Activated CD4-positive, alpha-beta T cell treated with anti-CD3 and anti-CD28 coated beads, Interleukin-2, amount 10 ng/mL, durations not matched to agents 7 days and 5 days (primary cell): ENCODE results near the gene PLPP4. TPM values are rescaled to one million over a fixed set of nuclear protein-coding genes. Genes with fewer than 3 reads are reported as not detected.
A peak's percentile ranks its signal among the peaks of the same experiment; 100 is the strongest.
"Not testable (repeated sequence)": the region's sequence is repeated elsewhere in the genome, so short reads cannot be mapped to it uniquely, and the experiment has no call there.

ENCODE experiments used
- CTCF ChIA-PET: fragments of 350-600 bp; sonication (Branson Sonifier 250); formaldehyde crosslinking; loops from one replicate; lab custom pipeline; 2021; ENCODE audit warnings: antibody characterized with exemption; lab: Charles Lee
- POLR2A ChIA-PET: fragments of 350-600 bp; sonication (Branson Sonifier 250); formaldehyde crosslinking; loops from one replicate; lab custom pipeline; 2021; ENCODE audit warnings: antibody characterized with exemption; lab: Charles Lee
- DNase-seq: peaks from one replicate; pipeline ENCODE4 v3.0.0-alpha.2; 2020
- H3K27ac Mint-ChIP-seq: one replicate; pipeline ENCODE4 v1.8.0; 2021; ENCODE audit warnings: mild to moderate bottlenecking, moderate library complexity, mixed read lengths
- H3K27me3 Mint-ChIP-seq: one replicate; pipeline ENCODE4 v1.8.0; 2021; ENCODE audit warnings: mixed read lengths
- H3K36me3 Mint-ChIP-seq: one replicate; pipeline ENCODE4 v1.8.0; 2021; ENCODE audit warnings: low read depth, mixed read lengths
- H3K4me1 Mint-ChIP-seq: one replicate; pipeline ENCODE4 v1.8.0; 2021; ENCODE audit warnings: mixed read lengths
- H3K4me3 Mint-ChIP-seq: one replicate; pipeline ENCODE4 v1.8.0; 2021; ENCODE audit warnings: mild to moderate bottlenecking, moderate library complexity, mixed read lengths
- H3K9me3 Mint-ChIP-seq: one replicate; pipeline ENCODE4 v1.8.0; 2021; ENCODE audit warnings: mixed read lengths
- total RNA-seq, 2 experiments: library from RNA; stranded (reverse); gene quantifications; one replicate each; pipeline ENCODE4 v1.2.3, GENCODE V29; 2021

The PLPP4 gene
- total RNA-seq, 2 experiments from 2014 or later = not detected

GRCh38 chr10:120503689-120504088 lies 46.7 kb downstream of the PLPP4 start:
- H3K27ac Mint-ChIP-seq = no peak overlapping the region
- CTCF ChIA-PET = no interaction called here
- H3K27me3 Mint-ChIP-seq = no peaks in the 10 kb centered on the region
- no peaks in the 10 kb centered on the region for H3K36me3 Mint-ChIP-seq
- H3K4me3 Mint-ChIP-seq = no peak overlapping the region
- H3K4me1 Mint-ChIP-seq = peaks cover 7% of the 10 kb centered on the region
- no peaks in the 10 kb centered on the region for H3K9me3 Mint-ChIP-seq
- POLR2A ChIA-PET = no interaction called here
- no peak for DNase-seq

DNA sequence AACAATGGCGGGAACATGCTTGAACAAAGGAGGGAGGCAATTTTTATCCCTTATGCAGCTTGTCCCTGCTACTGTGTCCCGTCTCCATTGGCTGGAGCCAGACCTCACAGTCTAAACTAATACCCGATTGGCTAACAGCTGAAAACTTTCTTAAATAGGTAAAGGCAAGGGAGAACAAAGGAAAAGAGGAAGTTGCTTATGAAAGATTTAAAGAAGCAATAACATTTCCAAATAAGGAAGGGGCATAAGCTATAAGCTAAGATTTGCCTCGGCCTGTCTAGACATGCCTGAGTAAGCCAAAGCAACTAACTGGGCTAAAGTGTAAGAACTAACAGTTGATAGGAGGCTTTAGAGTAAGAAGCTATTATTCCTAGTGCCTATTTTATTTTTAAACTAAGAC lies 47.2 kb downstream of the PLPP4 start:
- CTCF ChIA-PET, H3K9me3 Mint-ChIP-seq: not testable (repeated sequence)

GRCh38 chr10:120505056-120505455 lies 48.0 kb downstream of the PLPP4 start:
- H3K4me1 Mint-ChIP-seq = peaks cover 7% of the 10 kb centered on the region
- H3K27ac Mint-ChIP-seq = no peak overlapping the region
- no peaks in the 10 kb centered on the region for H3K27me3 Mint-ChIP-seq
- DNase-seq = no peak
- no peaks in the 10 kb centered on the region for H3K36me3 Mint-ChIP-seq
- H3K4me3 Mint-ChIP-seq = no peak overlapping the region
- H3K9me3 Mint-ChIP-seq = no peaks in the 10 kb centered on the region
- CTCF ChIA-PET = no interaction called here
- POLR2A ChIA-PET = no interaction called here

More for the DNA sequence above, 47.2 kb downstream of the PLPP4 start:
- POLR2A ChIA-PET, H3K4me1 Mint-ChIP-seq, DNase-seq, H3K27me3 Mint-ChIP-seq, H3K27ac Mint-ChIP-seq, H3K4me3 Mint-ChIP-seq, H3K36me3 Mint-ChIP-seq: not testable (repeated sequence)

DNA sequence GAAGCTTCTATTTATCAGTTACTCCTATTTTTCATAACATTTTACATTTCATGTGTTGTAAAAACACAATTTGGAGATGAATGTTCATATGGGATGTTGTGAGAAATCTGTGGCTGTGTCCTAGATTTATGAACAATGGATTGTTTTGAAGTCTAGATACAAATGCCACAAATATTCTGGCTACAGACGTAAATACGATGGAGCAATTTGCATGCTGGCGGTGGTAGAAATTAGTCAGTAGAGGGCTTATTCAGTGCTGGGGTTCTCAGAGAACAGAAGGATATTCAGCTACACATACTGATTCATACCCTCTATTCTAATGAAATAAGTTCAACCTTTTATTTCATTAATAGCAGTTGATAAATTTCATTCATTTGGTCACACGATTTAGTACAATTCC lies 48.8 kb downstream of the PLPP4 start:
- no peaks in the 10 kb centered on the region for H3K27me3 Mint-ChIP-seq
- H3K9me3 Mint-ChIP-seq = no peaks in the 10 kb centered on the region
- no peak overlapping the region for H3K4me3 Mint-ChIP-seq
- no peaks in the 10 kb centered on the region for H3K36me3 Mint-ChIP-seq
- DNase-seq = no peak
- peaks cover 7% of the 10 kb centered on the region for H3K4me1 Mint-ChIP-seq
- ChIA-PET POLR2A (no interaction called here), CTCF (no interaction called here)
- H3K27ac Mint-ChIP-seq = no peak overlapping the region

GRCh38 chr10:120506674-120507073 lies 49.6 kb downstream of the PLPP4 start:
- no peak for DNase-seq
- ChIA-PET POLR2A (no interaction called here), CTCF (no interaction called here)
- peaks cover 7% of the 10 kb centered on the region for H3K4me1 Mint-ChIP-seq
- no peak overlapping the region for H3K4me3 Mint-ChIP-seq
- H3K36me3 Mint-ChIP-seq = no peaks in the 10 kb centered on the region
- H3K27ac Mint-ChIP-seq = no peak overlapping the region
- H3K9me3 Mint-ChIP-seq = no peaks in the 10 kb centered on the region
- no peaks in the 10 kb centered on the region for H3K27me3 Mint-ChIP-seq

DNA sequence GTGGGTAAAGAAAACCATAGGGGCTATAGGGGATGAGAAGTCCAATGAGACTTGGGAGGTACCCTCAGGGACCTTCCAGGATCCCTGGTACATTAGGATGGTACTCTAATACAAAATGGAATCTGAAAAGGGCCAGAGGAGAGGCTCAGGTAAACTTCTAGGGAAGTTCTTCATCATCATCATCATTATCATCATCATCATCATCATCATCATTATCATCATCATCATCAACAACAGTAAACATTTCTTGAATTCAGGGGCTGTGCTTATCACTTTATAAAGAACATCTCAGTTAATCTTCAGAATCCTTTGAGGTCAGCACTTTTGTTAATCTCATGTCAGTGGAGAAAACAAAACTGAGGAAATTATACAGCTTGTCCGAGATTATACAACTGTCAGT lies 50.1 kb downstream of the PLPP4 start:
- DNase-seq = no peak
- Mint-ChIP-seq H3K9me3 (no peaks in the 10 kb centered on the region), H3K4me1 (peaks cover 7% of the 10 kb centered on the region), H3K27ac (no peak overlapping the region), H3K4me3 (no peak overlapping the region), H3K36me3 (no peaks in the 10 kb centered on the region), H3K27me3 (no peaks in the 10 kb centered on the region)
- POLR2A ChIA-PET = no interaction called here
- CTCF ChIA-PET = no interaction called here

GRCh38 chr10:120507651-120508050 lies 50.6 kb downstream of the PLPP4 start:
- POLR2A ChIA-PET = no interaction called here
- H3K36me3 Mint-ChIP-seq = no peaks in the 10 kb centered on the region
- H3K27ac Mint-ChIP-seq = no peak overlapping the region
- CTCF ChIA-PET = interaction anchor here (0.5 kb wide), 1 partner anchor 431 kb away, joined by 3 read pairs; no protein-coding TSS in a partner anchor
- H3K4me1 Mint-ChIP-seq = peaks cover 7% of the 10 kb centered on the region
- H3K9me3 Mint-ChIP-seq = no peaks in the 10 kb centered on the region
- H3K4me3 Mint-ChIP-seq = no peak overlapping the region
- H3K27me3 Mint-ChIP-seq = no peaks in the 10 kb centered on the region
- DNase-seq = no peak

- H3K27ac Mint-ChIP-seq = no peak overlapping the region
- DNase-seq = peak; percentile 7
- no peak overlapping the region for H3K4me3 Mint-ChIP-seq
- peaks cover 7% of the 10 kb centered on the region for H3K4me1 Mint-ChIP-seq
- ChIA-PET POLR2A (no interaction called here), CTCF (no interaction called here)
- H3K9me3 Mint-ChIP-seq = no peaks in the 10 kb centered on the region
- H3K27me3 Mint-ChIP-seq = no peaks in the 10 kb centered on the region
- H3K36me3 Mint-ChIP-seq = no peaks in the 10 kb centered on the region
Observed at GRCh38 chr10:120508393-120508792, 51.4 kb downstream of the PLPP4 start.

GRCh38 chr10:120508966-120509365 lies 51.9 kb downstream of the PLPP4 start:
- POLR2A ChIA-PET = no interaction called here
- CTCF ChIA-PET = interaction anchor here (0.7 kb wide), 1 partner anchor 1141 kb away, joined by 4 read pairs; no protein-coding TSS in a partner anchor

GRCh38 chr10:120511165-120511564 lies 54.1 kb downstream of the PLPP4 start:
- POLR2A ChIA-PET = no interaction called here
- Mint-ChIP-seq H3K4me3 (no peak overlapping the region), H3K36me3 (no peaks in the 10 kb centered on the region), H3K4me1 (peaks cover 7% of the 10 kb centered on the region), H3K9me3 (no peaks in the 10 kb centered on the region), H3K27ac (no peak overlapping the region), H3K27me3 (no peaks in the 10 kb centered on the region)
- DNase-seq = no peak
- CTCF ChIA-PET = no interaction called here

More at GRCh38 chr10:120508966-120509365, 51.9 kb downstream of the PLPP4 start:
- Mint-ChIP-seq H3K27me3 (no peaks in the 10 kb centered on the region), H3K9me3 (no peaks in the 10 kb centered on the region), H3K27ac (no peak overlapping the region), H3K4me3 (no peak overlapping the region), H3K4me1 (peaks cover 7% of the 10 kb centered on the region), H3K36me3 (no peaks in the 10 kb centered on the region)
- DNase-seq = no peak

DNA sequence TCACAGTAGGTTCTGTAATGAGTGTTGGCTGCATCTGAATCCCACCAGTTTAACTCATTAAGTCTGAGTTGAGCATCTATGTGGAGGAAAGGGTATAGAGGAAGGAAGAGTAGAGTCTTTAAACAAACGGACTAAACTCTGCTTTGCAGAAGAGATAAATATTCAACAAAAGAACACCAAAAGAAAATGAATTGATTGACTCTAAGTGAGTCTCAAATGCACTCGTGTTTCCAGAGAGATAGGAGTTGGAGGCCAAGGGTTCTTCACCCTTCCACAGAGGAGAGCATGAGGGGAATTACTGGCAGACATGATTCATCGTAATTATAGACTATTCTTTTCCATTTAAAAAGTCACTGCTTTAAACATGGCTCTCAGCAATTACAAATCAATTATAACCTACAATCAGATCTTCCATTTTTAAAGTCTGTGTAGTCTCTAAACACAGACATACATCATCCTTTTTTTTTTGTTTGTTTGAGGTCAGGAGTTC lies 56.3 kb downstream of the PLPP4 start:
- POLR2A ChIA-PET = no interaction called here
- no peaks in the 10 kb centered on the region for H3K27me3 Mint-ChIP-seq
- CTCF ChIA-PET = no interaction called here
- no peaks in the 10 kb centered on the region for H3K36me3 Mint-ChIP-seq
- no peak overlapping the region for H3K4me3 Mint-ChIP-seq
- H3K27ac Mint-ChIP-seq = no peak overlapping the region
- no peaks in the 10 kb centered on the region for H3K9me3 Mint-ChIP-seq
- H3K4me1 Mint-ChIP-seq = peaks cover 2% of the 10 kb centered on the region
- no peak for DNase-seq

- peak; percentile 36 for DNase-seq
- ChIA-PET CTCF (interaction anchor here (0.6 kb wide), 1 partner anchor 163 kb away, joined by 3 read pairs; no protein-coding TSS in a partner anchor), POLR2A (no interaction called here)
- Mint-ChIP-seq H3K9me3 (no peaks in the 10 kb centered on the region), H3K4me3 (no peak overlapping the region), H3K27me3 (no peaks in the 10 kb centered on the region), H3K36me3 (no peaks in the 10 kb centered on the region), H3K27ac (no peak overlapping the region), H3K4me1 (no peaks in the 10 kb centered on the region)
Observed at GRCh38 chr10:120514035-120514620, 57.1 kb downstream of the PLPP4 start.

- no peak overlapping the region for H3K4me3 Mint-ChIP-seq
- no peaks in the 10 kb centered on the region for H3K36me3 Mint-ChIP-seq
- no peak for DNase-seq
- POLR2A ChIA-PET = no interaction called here
- H3K27me3 Mint-ChIP-seq = no peaks in the 10 kb centered on the region
- H3K27ac Mint-ChIP-seq = no peak overlapping the region
- H3K9me3 Mint-ChIP-seq = no peaks in the 10 kb centered on the region
- CTCF ChIA-PET = no interaction called here
- H3K4me1 Mint-ChIP-seq = no peaks in the 10 kb centered on the region
Observed at GRCh38 chr10:120514959-120515358, 57.9 kb downstream of the PLPP4 start.

DNA sequence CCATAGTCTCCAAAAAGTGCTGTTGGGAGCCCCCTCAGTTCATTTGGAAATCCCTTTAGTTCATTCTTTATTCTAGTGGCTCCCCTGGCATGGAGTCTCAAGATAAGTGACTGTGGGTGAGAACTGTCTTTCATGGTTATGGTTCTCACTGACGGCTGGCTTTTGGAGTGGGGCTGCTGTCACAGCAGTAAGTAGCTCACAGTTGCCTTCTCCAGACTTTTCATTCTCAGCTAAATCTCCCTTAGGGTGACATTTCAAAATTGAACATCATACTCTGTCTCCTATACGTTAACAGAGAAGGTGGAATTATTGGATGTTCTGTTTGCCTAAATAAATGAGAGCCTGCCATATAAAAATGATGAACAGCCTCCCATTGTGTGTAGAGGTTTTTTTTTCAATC lies 58.7 kb downstream of the PLPP4 start:
- H3K9me3 Mint-ChIP-seq = no peaks in the 10 kb centered on the region
- DNase-seq = no peak
- ChIA-PET POLR2A (no interaction called here), CTCF (no interaction called here)
- H3K36me3 Mint-ChIP-seq = no peaks in the 10 kb centered on the region
- no peak overlapping the region for H3K27ac Mint-ChIP-seq
- no peaks in the 10 kb centered on the region for H3K4me1 Mint-ChIP-seq
- no peaks in the 10 kb centered on the region for H3K27me3 Mint-ChIP-seq
- no peak overlapping the region for H3K4me3 Mint-ChIP-seq
